AG10803 (cell line): ENCODE data around the gene CLIC4.

Experiments used
- DNase-seq: peaks from one replicate; pipeline ENCODE4 v3.0.0; 2010; ENCODE audit warnings: low read depth
- H3K4me3 ChIP-seq: 2 replicates; pipeline ENCODE4 v1.5.1; 2011; ENCODE audit warnings: mild to moderate bottlenecking, low read length, control low read depth
- CTCF ChIP-seq: conservative IDR thresholded peaks from 2 replicates; pipeline ENCODE4 v1.5.1; 2011; ENCODE audit warnings: mild to moderate bottlenecking, low read length, control low read depth, inconsistent platforms

Gene CLIC4

GRCh38 chr1:24825174-24825573, 79.9 kb downstream of the CLIC4 start:
- no peak for TF ChIP-seq CTCF

DNA sequence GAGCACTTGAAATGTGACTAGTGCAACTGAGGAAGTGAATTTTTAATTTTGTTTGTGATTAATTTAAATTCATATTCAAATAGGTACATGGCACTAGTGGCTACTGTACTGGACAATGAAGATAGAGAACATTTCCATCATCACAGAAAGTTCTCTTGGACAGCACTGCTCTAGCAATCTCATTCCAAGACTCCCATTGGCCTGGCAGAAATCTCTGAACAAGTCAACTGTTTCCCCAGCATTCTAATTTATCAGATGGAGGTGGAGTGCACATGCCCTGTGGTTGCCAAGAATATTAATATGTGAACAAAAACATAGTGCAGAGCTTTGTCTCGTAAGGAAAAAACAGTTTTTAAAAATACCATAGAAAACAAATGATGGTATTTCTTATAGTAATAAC, 81.3 kb downstream of the CLIC4 start:
- TF ChIP-seq CTCF = no peak
- DNase-seq = no peak
- H3K4me3 ChIP-seq = no peak overlapping the region

More at GRCh38 chr1:24825174-24825573, 79.9 kb downstream of the CLIC4 start:
- H3K4me3 ChIP-seq = no peak overlapping the region
- DNase-seq = no peak

DNA sequence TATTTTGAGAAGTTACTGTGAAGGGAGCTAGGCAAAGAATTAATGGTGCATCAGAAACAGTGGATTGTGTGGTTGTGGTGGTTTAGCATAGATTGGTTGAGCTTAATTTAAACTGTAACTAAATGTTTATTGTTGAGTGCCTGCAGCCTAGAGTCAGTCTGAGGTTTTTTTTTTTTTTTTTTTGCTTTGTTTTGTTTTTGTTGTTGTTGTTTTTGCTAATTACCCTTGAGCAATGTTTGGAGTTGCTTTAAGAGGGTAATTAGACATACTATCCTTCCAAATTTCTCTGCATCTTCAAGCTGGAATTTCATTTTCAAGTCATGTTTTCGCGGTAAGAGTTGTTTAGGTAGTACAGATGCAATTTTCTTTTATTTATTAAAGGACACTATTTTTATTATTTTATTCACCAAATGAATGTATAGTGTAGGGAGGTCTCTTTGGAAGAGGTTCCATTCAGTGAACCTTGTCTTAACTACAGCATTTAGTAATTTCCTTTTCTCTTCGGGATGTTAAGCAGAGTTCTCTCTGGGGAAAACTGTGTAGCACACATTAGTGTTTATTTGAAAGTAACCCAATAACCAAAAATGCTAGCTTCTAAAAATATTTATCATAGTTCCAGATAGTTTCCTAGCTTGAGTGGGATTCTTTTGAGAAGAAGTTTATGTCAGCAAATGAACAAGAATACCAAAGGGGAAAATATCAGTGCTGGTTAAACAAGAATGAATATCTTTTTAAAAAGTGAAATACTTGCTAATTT, 82.3 kb downstream of the CLIC4 start:
- no peak overlapping the region for H3K4me3 ChIP-seq
- TF ChIP-seq CTCF = no peak
- peak; percentile 39 for DNase-seq

DNA sequence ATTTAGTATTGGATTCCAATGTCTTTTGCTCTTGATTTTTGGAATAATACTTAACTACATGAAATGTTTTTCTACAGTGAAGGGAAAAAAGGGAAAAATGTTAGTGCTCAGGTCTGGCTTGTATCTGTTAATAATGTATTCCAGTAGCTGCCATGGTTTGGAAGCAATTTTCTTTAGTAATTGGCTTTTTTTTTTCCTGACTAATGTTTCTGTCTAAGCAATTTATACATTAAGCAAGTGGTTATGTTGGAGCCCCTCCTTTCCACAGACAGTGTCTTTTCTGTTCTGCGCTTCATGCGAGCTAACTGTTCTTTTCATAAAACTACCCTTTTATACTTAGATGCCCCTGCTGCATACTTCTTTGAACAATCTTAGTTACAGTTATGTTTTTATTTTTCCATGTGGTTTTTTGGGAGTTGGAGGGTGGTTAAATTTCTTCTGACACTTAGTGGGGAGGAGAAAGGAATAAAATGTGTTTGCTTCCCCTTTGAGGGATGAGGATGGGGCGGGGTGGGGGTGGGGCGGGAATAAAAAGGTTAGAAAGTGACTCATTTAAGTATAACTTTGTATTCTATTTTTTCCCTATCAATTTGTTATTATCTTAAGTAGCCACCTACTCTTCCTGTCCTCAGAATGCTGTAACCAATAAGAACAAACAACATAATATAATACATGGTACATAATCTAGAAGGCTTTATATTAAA, 83.1 kb downstream of the CLIC4 start:
- H3K4me3 ChIP-seq = no peak overlapping the region
- DNase-seq = no peak
- TF ChIP-seq CTCF = no peak

- TF ChIP-seq CTCF = no peak
- no peak for DNase-seq
- no peak overlapping the region for H3K4me3 ChIP-seq
Observed at GRCh38 chr1:24828887-24829192, 83.6 kb downstream of the CLIC4 start.

- peak; percentile 81 for TF ChIP-seq CTCF
- DNase-seq = peak; percentile 69
- no peak overlapping the region for H3K4me3 ChIP-seq
Observed at GRCh38 chr1:24830680-24831272, 85.5 kb downstream of the CLIC4 start.

GRCh38 chr1:24841593-24841992, 96.3 kb downstream of the CLIC4 start:
- DNase-seq = no peak
- no peak for TF ChIP-seq CTCF
- no peak overlapping the region for H3K4me3 ChIP-seq
